ENCODE data around the gene SNAPC4. TPM values are rescaled to one million over a fixed set of nuclear protein-coding genes. Genes with fewer than 3 reads are reported as not detected.
"Not testable (repeated sequence)": the region's sequence is repeated elsewhere in the genome, so short reads cannot be mapped to it uniquely, and the experiment has no call there.

Gene SNAPC4
- total and polyA plus RNA-seq, 5 experiments from 2014 or later = 0.90 to 15.6 (median 2.0) TPM

- peak overlapping the region in 1 of 10 donors; percentile 29 for H3K27ac Mint-ChIP-seq
- ATAC-seq (no peak), DNase-seq (no peak)
- H3K4me1 Mint-ChIP-seq = peaks cover 0 to 3% (median 1%) of the 10 kb centered on the region in 4 donors
- H3K36me3 Mint-ChIP-seq = peaks cover 0 to 16% (median 0%) of the 10 kb centered on the region in 3 donors
- no peaks in the 10 kb centered on the region for H3K27me3 Mint-ChIP-seq
- POLR2A ChIA-PET = no interaction called here
- no peaks in the 10 kb centered on the region for H3K9me3 Mint-ChIP-seq
- no peak overlapping the region for H3K4me3 Mint-ChIP-seq
These were observed 30.7 kb upstream of the SNAPC4 start for GRCh38 chr9:136430588-136431234.

GRCh38 chr9:136429683-136430491 lies 29.9 kb upstream of the SNAPC4 start:
- Mint-ChIP-seq H3K4me3 (no peak overlapping the region), H3K4me1 (no peaks in the 10 kb centered on the region), H3K27me3 (no peaks in the 10 kb centered on the region), H3K9me3 (no peaks in the 10 kb centered on the region), H3K36me3 (peaks cover 0 to 22% (median 0%) of the 10 kb centered on the region in 3 donors), H3K27ac (peak overlapping the region in 2 of 10 donors; percentile 29 to 40)
- no peak for ATAC-seq
- POLR2A ChIA-PET = interaction anchor here (0.5 to 1.1 kb wide), 2 partner anchors 17 to 482 kb away, joined by 3 to 11 read pairs; no protein-coding TSS in a partner anchor
- no peak for DNase-seq

- Mint-ChIP-seq H3K4me3 (no peak overlapping the region), H3K4me1 (peaks cover 0 to 3% (median 0%) of the 10 kb centered on the region in 4 donors), H3K9me3 (no peaks in the 10 kb centered on the region), H3K36me3 (peaks cover 0 to 24% (median 0%) of the 10 kb centered on the region in 3 donors), H3K27ac (no peak overlapping the region), H3K27me3 (no peaks in the 10 kb centered on the region)
- no peak for DNase-seq
- ATAC-seq = no peak
- POLR2A ChIA-PET = interaction anchor here (0.5 to 1.1 kb wide), 3 partner anchors 10 to 483 kb away, joined by 3 to 11 read pairs (median 3); no protein-coding TSS in a partner anchor
These were observed 29.2 kb upstream of the SNAPC4 start for GRCh38 chr9:136429075-136429628.

- Mint-ChIP-seq H3K9me3 (no peaks in the 10 kb centered on the region), H3K27me3 (no peaks in the 10 kb centered on the region), H3K36me3 (peaks cover 0 to 39% (median 0%) of the 10 kb centered on the region in 3 donors), H3K27ac (peak overlapping the region in 2 of 10 donors; percentile 9 to 33), H3K4me1 (peaks cover 0 to 3% (median 0%) of the 10 kb centered on the region in 4 donors), H3K4me3 (no peak overlapping the region)
- ATAC-seq = no peak
- POLR2A ChIA-PET = interaction anchor here (0.7 kb wide), 1 partner anchor 759 kb away, joined by 12 read pairs; no protein-coding TSS in a partner anchor
- no peak for DNase-seq
These were observed 26.8 kb upstream of the SNAPC4 start for GRCh38 chr9:136426787-136427186.

GRCh38 chr9:136425367-136425766 lies 25.4 kb upstream of the SNAPC4 start:
- Mint-ChIP-seq H3K36me3 (peaks cover 0 to 49% (median 2%) of the 10 kb centered on the region in 3 donors), H3K27ac (peak overlapping the region in 3 of 10 donors; percentile 24 to 65 (median 53))
- H3K9me3 Mint-ChIP-seq, ATAC-seq, H3K27me3 Mint-ChIP-seq, H3K4me3 Mint-ChIP-seq, POLR2A ChIA-PET, H3K4me1 Mint-ChIP-seq, DNase-seq: not testable (repeated sequence)

GRCh38 chr9:136424750-136425362 lies 24.9 kb upstream of the SNAPC4 start:
- ATAC-seq (no peak), DNase-seq (no peak)
- H3K4me1 Mint-ChIP-seq = peaks cover 0 to 3% (median 0%) of the 10 kb centered on the region in 4 donors
- POLR2A ChIA-PET = interaction anchor here (1.1 kb wide), 1 partner anchor 24 kb away, joined by 3 read pairs; no protein-coding TSS in a partner anchor
- peak overlapping the region in 3 of 10 donors; percentile 18 to 65 (median 53) for H3K27ac Mint-ChIP-seq
- no peak overlapping the region for H3K4me3 Mint-ChIP-seq
- no peaks in the 10 kb centered on the region for H3K9me3 Mint-ChIP-seq
- H3K36me3 Mint-ChIP-seq = peaks cover 0 to 46% (median 3%) of the 10 kb centered on the region in 3 donors
- no peaks in the 10 kb centered on the region for H3K27me3 Mint-ChIP-seq

GRCh38 chr9:136423432-136424146 lies 23.6 kb upstream of the SNAPC4 start:
- POLR2A ChIA-PET = no interaction called here
- DNase-seq (no peak), ATAC-seq (no peak)
- Mint-ChIP-seq H3K27me3 (no peaks in the 10 kb centered on the region), H3K4me3 (no peak overlapping the region), H3K36me3 (peaks cover 0 to 57% (median 8%) of the 10 kb centered on the region in 3 donors), H3K9me3 (no peaks in the 10 kb centered on the region), H3K4me1 (peaks cover 0 to 3% (median 0%) of the 10 kb centered on the region in 4 donors), H3K27ac (peak overlapping the region in 1 of 10 donors; percentile 59)

- no peaks in the 10 kb centered on the region for H3K9me3 Mint-ChIP-seq
- POLR2A ChIA-PET = no interaction called here
- H3K4me3 Mint-ChIP-seq = no peak overlapping the region
- DNase-seq (no peak), ATAC-seq (no peak)
- no peak overlapping the region for H3K27ac Mint-ChIP-seq
- peaks cover 0 to 61% (median 9%) of the 10 kb centered on the region in 3 donors for H3K36me3 Mint-ChIP-seq
- H3K27me3 Mint-ChIP-seq = no peaks in the 10 kb centered on the region
- H3K4me1 Mint-ChIP-seq = peaks cover 0 to 3% (median 0%) of the 10 kb centered on the region in 4 donors
These were observed 22.9 kb upstream of the SNAPC4 start for GRCh38 chr9:136422876-136423275.

GRCh38 chr9:136421791-136422190 lies 21.8 kb upstream of the SNAPC4 start:
- H3K4me1 Mint-ChIP-seq = peaks cover 0 to 3% (median 0%) of the 10 kb centered on the region in 4 donors
- ATAC-seq (no peak), DNase-seq (no peak)
- H3K4me3 Mint-ChIP-seq = no peak overlapping the region
- H3K9me3 Mint-ChIP-seq = no peaks in the 10 kb centered on the region
- H3K27me3 Mint-ChIP-seq = no peaks in the 10 kb centered on the region
- POLR2A ChIA-PET = interaction anchor here (0.6 to 0.7 kb wide), 3 partner anchors 13 to 59 kb away, joined by 3 to 4 read pairs (median 4); no protein-coding TSS in a partner anchor
- peaks cover 0 to 70% (median 14%) of the 10 kb centered on the region in 3 donors for H3K36me3 Mint-ChIP-seq
- H3K27ac Mint-ChIP-seq = no peak overlapping the region

- no peak for ATAC-seq
- peak overlapping the region in 1 of 10 donors; percentile 79 for H3K27ac Mint-ChIP-seq
- H3K36me3 Mint-ChIP-seq = peaks cover 0 to 78% (median 21%) of the 10 kb centered on the region in 3 donors
- H3K27me3 Mint-ChIP-seq = no peaks in the 10 kb centered on the region
- POLR2A ChIA-PET = no interaction called here
- no peak for DNase-seq
- H3K4me3 Mint-ChIP-seq = no peak overlapping the region
- no peaks in the 10 kb centered on the region for H3K9me3 Mint-ChIP-seq
- H3K4me1 Mint-ChIP-seq = peaks cover 0 to 2% (median 0%) of the 10 kb centered on the region in 4 donors
These were observed 19.1 kb upstream of the SNAPC4 start for GRCh38 chr9:136419092-136419420.

- H3K27me3 Mint-ChIP-seq = no peaks in the 10 kb centered on the region
- POLR2A ChIA-PET = no interaction called here
- peak overlapping the region in 1 of 10 donors; percentile 79 for H3K27ac Mint-ChIP-seq
- no peak overlapping the region for H3K4me3 Mint-ChIP-seq
- peaks cover 0 to 5% (median 0%) of the 10 kb centered on the region in 4 donors for H3K4me1 Mint-ChIP-seq
- DNase-seq = no peak
- no peak for ATAC-seq
- no peaks in the 10 kb centered on the region for H3K9me3 Mint-ChIP-seq
- peaks cover 0 to 78% (median 21%) of the 10 kb centered on the region in 3 donors for H3K36me3 Mint-ChIP-seq
These were observed 18.5 kb upstream of the SNAPC4 start for GRCh38 chr9:136418182-136419091.
